Endodermal cell (in vitro differentiated cells): ENCODE data around the gene CDSN. TPM values are rescaled to one million over a fixed set of nuclear protein-coding genes. Genes with fewer than 3 reads are reported as not detected.

Experiments used
- DNase-seq: peaks from one replicate; pipeline ENCODE4 v3.0.0-alpha.2; 2017
- H3K27ac ChIP-seq: 2 replicates; pipeline ENCODE4 v1.5.1; 2013; ENCODE audit warnings: mild to moderate bottlenecking, low read depth, low read length, moderate library complexity
- H3K27me3 ChIP-seq: 2 replicates; pipeline ENCODE4 v1.6.1; 2013; ENCODE audit warnings: mild to moderate bottlenecking, low read length, moderate library complexity; ENCODE audit not compliant: insufficient read depth, control insufficient read depth, poor library complexity, severe bottlenecking
- H3K36me3 ChIP-seq: 2 replicates; pipeline ENCODE4 v1.7.0; 2013; ENCODE audit warnings: mild to moderate bottlenecking, low read length, moderate library complexity; ENCODE audit not compliant: control insufficient read depth, insufficient read depth
- H3K4me1 ChIP-seq: one replicate; pipeline ENCODE4 v1.7.0; 2013; ENCODE audit warnings: low read length; ENCODE audit not compliant: control insufficient read depth, insufficient read depth
- H3K4me3 ChIP-seq: 2 replicates; pipeline ENCODE4 v1.5.1; 2013; ENCODE audit warnings: mild to moderate bottlenecking, low read length, moderate library complexity
- H3K9ac ChIP-seq: 2 replicates; pipeline ENCODE4 v1.6.1; 2013; ENCODE audit warnings: mild to moderate bottlenecking, low read length, moderate library complexity; ENCODE audit not compliant: poor library complexity, severe bottlenecking; ENCODE audit errors: extremely low read depth
- H3K9me3 ChIP-seq: 2 replicates; pipeline ENCODE4 v1.6.1; 2013; ENCODE audit warnings: mild to moderate bottlenecking, low read length, moderate library complexity; ENCODE audit not compliant: control insufficient read depth
- H3K27ac Mint-ChIP-seq: 2 replicates; pipeline ENCODE4 v1.8.0; 2020; ENCODE audit warnings: mixed read lengths
- H3K27me3 Mint-ChIP-seq: 2 replicates; pipeline ENCODE4 v1.8.0; 2021; ENCODE audit warnings: mild to moderate bottlenecking, mixed read lengths; ENCODE audit not compliant: insufficient read depth
- H3K36me3 Mint-ChIP-seq: 2 replicates; pipeline ENCODE4 v1.8.0; 2020; ENCODE audit warnings: low read depth, mixed read lengths
- H3K4me1 Mint-ChIP-seq: 2 replicates; pipeline ENCODE4 v1.8.0; 2020; ENCODE audit warnings: mixed read lengths
- H3K4me3 Mint-ChIP-seq: 2 replicates; pipeline ENCODE4 v1.8.0; 2020; ENCODE audit warnings: mild to moderate bottlenecking, moderate library complexity, mixed read lengths
- H3K9me3 Mint-ChIP-seq: 2 replicates; pipeline ENCODE4 v1.8.0; 2020; ENCODE audit warnings: mild to moderate bottlenecking, mixed read lengths
- WGBS, 2 experiments: methylation state at CpG; one replicate each; pipeline versions ENCODE4 v1.1.5 to v1.1.7; 2013; ENCODE audit warnings: missing lambda C conversion rate in 2 of 2, mixed read lengths in 1 of 2; ENCODE audit not compliant: insufficient coverage in 1 of 2, insufficient read length in 1 of 2; 5-methylcytosine and 5-hydroxymethylcytosine counted together
- total RNA-seq, 2 donors: library from RNA; stranded (reverse); fragmentation: NEBNext Ultra II Directional in 1 of 2; extraction: Animal tissue kit (Norgen Biotek cat#: 25700) in 1 of 2; gene quantifications; 2 replicates in 1 of 2; 3 replicates in 1 of 2; pipeline ENCODE4 v1.2.1, GENCODE V29; 2021
- TF ChIP-seq, protein P1 (sequence below): fragments of 200-600 bp; sonication (generic); conservative IDR thresholded peaks from 2 replicates; pipeline ENCODE4 v1.5.0; 2021; ENCODE audit warnings: antibody characterized with exemption, mild to moderate bottlenecking

The CDSN gene
- total RNA-seq, 2 donors from 2014 or later: not detected

DNA sequence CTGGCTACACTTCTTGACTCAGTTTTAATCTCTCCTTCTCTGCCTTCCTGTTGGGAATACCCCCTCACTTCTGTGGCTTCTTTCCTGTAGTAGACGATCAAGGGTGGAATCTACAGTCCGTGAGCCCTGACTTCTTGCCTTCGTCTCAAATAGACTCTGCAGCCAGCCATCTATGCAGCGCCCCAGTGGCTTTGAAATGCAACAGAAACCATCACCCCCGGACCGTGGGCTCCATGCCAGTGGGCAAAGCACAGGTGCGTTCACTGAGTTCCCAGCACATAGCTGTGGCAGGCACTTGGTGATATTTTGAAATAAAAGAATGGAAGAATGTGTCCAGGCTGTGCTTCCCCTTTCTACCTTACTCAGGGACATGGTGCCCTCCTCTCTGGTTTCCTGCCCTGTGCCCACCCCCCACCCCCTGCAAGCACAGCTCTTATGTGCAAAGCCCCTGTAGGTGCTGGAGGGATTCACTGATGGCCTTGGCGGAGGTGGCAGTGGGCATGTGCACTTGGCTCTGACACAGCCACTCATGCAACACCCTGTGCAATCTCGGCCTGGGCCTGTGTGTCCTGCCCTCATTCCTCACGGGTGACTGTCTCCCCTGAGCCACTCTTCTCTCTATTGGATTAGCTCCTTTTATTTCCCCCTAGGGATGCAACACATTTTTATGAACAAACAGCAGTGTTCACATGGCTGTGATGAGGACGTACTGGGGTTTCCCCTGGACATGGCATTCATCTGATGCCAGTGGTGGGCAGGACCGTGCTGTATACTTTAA lies 5.5 kb upstream of the CDSN start:
- Histone ChIP-seq H3K27me3 (no peaks in the 10 kb centered on the region), H3K36me3 (no peaks in the 10 kb centered on the region), H3K4me3 (no peak overlapping the region), H3K27ac (no peak overlapping the region), H3K4me1 (peaks cover 19% of the 10 kb centered on the region), H3K9ac (no peak overlapping the region), H3K9me3 (no peaks in the 10 kb centered on the region)
- peaks cover 4% of the 10 kb centered on the region for H3K27me3 Mint-ChIP-seq
- no peak for DNase-seq
- no peak overlapping the region for H3K27ac Mint-ChIP-seq
- no peaks in the 10 kb centered on the region for H3K36me3 Mint-ChIP-seq
- TF ChIP-seq, protein P1, sequence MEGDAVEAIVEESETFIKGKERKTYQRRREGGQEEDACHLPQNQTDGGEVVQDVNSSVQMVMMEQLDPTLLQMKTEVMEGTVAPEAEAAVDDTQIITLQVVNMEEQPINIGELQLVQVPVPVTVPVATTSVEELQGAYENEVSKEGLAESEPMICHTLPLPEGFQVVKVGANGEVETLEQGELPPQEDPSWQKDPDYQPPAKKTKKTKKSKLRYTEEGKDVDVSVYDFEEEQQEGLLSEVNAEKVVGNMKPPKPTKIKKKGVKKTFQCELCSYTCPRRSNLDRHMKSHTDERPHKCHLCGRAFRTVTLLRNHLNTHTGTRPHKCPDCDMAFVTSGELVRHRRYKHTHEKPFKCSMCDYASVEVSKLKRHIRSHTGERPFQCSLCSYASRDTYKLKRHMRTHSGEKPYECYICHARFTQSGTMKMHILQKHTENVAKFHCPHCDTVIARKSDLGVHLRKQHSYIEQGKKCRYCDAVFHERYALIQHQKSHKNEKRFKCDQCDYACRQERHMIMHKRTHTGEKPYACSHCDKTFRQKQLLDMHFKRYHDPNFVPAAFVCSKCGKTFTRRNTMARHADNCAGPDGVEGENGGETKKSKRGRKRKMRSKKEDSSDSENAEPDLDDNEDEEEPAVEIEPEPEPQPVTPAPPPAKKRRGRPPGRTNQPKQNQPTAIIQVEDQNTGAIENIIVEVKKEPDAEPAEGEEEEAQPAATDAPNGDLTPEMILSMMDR: no peak
- 93 to 95% methylated on average over 10 to 12 of the region's 12 CpGs for WGBS, 2 experiments
- H3K4me1 Mint-ChIP-seq: peaks cover 42% of the 10 kb centered on the region
- no peak overlapping the region for H3K4me3 Mint-ChIP-seq
- no peaks in the 10 kb centered on the region for H3K9me3 Mint-ChIP-seq

GRCh38 chr6:31125162-31125561 lies 4.9 kb upstream of the CDSN start:
- Mint-ChIP-seq H3K9me3 (no peaks in the 10 kb centered on the region), H3K27ac (peak overlapping the region; percentile 87), H3K36me3 (no peaks in the 10 kb centered on the region), H3K4me1 (peaks cover 42% of the 10 kb centered on the region), H3K4me3 (no peak overlapping the region), H3K27me3 (peaks cover 4% of the 10 kb centered on the region)
- no peaks in the 10 kb centered on the region for H3K27me3 ChIP-seq
- peaks cover 19% of the 10 kb centered on the region for H3K4me1 ChIP-seq
- no peaks in the 10 kb centered on the region for H3K36me3 ChIP-seq
- no peak overlapping the region for H3K27ac ChIP-seq
- H3K9ac ChIP-seq: no peak overlapping the region
- H3K4me3 ChIP-seq: no peak overlapping the region
- no peaks in the 10 kb centered on the region for H3K9me3 ChIP-seq
- TF ChIP-seq, protein P1: no peak
- WGBS, 2 experiments: 72 to 95% methylated on average over 2 to 8 of the region's 8 CpGs
- DNase-seq: peak; percentile 67

DNA sequence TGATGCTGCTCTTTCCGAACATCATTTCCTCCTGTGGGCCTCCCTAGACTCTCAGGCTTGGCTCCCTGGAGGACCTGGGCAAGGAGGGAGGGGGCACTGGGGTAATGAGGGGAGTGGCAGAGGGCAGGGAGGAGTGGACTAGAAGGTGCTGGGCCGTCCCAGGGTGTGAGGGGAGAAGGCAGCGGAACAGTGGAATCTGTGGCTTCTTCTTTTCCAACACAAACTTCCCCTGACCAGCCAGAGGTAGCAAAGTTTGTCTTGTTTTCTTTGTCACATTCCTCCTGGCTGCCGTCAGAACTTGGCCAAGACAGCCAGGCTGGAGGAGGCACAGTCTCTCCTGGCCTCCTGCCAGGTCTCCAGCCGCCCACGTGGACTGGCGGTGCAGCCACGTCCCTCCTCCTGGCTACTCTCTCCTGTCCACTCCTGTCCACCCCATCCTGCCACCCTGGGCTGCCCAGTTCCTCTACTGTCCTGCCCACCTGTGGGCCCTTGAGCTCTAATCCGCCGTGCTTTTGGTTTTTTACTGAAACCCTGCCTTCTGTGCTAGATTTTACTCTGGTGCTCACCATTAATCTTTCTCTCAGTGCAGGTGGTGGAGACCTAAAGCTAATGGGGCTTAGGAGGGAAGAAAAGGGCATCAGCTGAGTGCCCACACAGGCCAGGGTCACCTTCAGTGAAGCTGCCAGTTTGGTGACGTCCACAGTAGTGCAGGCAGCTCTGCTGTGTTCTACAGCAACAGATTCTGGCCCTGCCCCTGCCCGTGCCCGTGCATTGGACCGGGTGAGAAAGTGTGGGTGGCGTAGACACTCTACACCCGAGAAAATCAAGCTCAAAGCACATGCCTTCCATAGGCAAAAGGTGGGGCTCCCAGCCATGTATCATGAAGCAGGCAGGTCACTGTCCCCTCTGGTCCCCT lies 2.8 kb upstream of the CDSN start:
- Mint-ChIP-seq H3K4me3 (no peak overlapping the region), H3K27me3 (peaks cover 7% of the 10 kb centered on the region), H3K36me3 (no peaks in the 10 kb centered on the region), H3K27ac (no peak overlapping the region), H3K9me3 (no peaks in the 10 kb centered on the region), H3K4me1 (peaks cover 22% of the 10 kb centered on the region)
- Histone ChIP-seq H3K27ac (no peak overlapping the region), H3K9me3 (no peaks in the 10 kb centered on the region), H3K4me3 (no peak overlapping the region), H3K9ac (no peak overlapping the region), H3K27me3 (no peaks in the 10 kb centered on the region), H3K4me1 (peaks cover 8% of the 10 kb centered on the region), H3K36me3 (no peaks in the 10 kb centered on the region)
- no peak for DNase-seq
- WGBS, 2 experiments: 86 to 89% methylated on average over 9 to 16 of the region's 16 CpGs
- TF ChIP-seq, protein P1: no peak
